ENCODE results near the gene CSNK1A1. TPM values are rescaled to one million over a fixed set of nuclear protein-coding genes. Genes with fewer than 3 reads are reported as not detected.

The CSNK1A1 gene
- polyA plus RNA-seq, 1 donor from 2014 or later, result 217 TPM

- Histone ChIP-seq H2AFZ (ENCODE audit: low read depth, low read length) (peak overlapping the region; percentile 61), H3K36me3 (ENCODE audit: insufficient read depth, low read length) (peaks cover 9% of the 10 kb centered on the region), H3K79me2 (replicated peaks; ENCODE audit: insufficient read depth, low read length) (peaks cover 58% of the 10 kb centered on the region), H3K9me2 (ENCODE audit: insufficient read depth, low read length) (no peaks in the 10 kb centered on the region), H4K20me1 (ENCODE audit: insufficient read depth) (no peaks in the 10 kb centered on the region), H3F3A (ENCODE audit: insufficient read depth, low read length, poor library complexity, severe bottlenecking) (peaks cover 4% of the 10 kb centered on the region), H3K27me3 (ENCODE audit: insufficient read depth, low read depth, low read length) (no peaks in the 10 kb centered on the region), H3K9ac (ENCODE audit: low read length) (peak overlapping the region; percentile 100), H3K4me3 (ENCODE audit: low read length) (peak overlapping the region; percentile 99), H3K4me2 (ENCODE audit: low read length) (peak overlapping the region; percentile 70), H3K27ac (ENCODE audit: low read length) (peak overlapping the region; percentile 99), H3K9me3 (ENCODE audit: low read length) (no peaks in the 10 kb centered on the region)
- no peak for TF ChIP-seq EZH2 (IDR thresholded peaks at IDR 0.05; ENCODE audit: borderline replicate concordance, insufficient read depth, low read length, poor library complexity, severe bottlenecking)
- TF ChIP-seq TAF1 (IDR thresholded peaks at IDR 0.05; ENCODE audit: low read depth), result no peak
- no peak for TF ChIP-seq CTCF (IDR thresholded peaks at IDR 0.05; ENCODE audit: poor library complexity, severe bottlenecking)
- TF ChIP-seq EP300 (conservative IDR thresholded peaks at IDR 0.05; ENCODE audit: poor library complexity, severe bottlenecking), result no peak
- TF ChIP-seq REST (IDR thresholded peaks at IDR 0.05; ENCODE audit: borderline replicate concordance), result no peak
- no peak for TF ChIP-seq SMC3 (conservative IDR thresholded peaks at IDR 0.05; ENCODE audit: poor library complexity)
- no peak for TF ChIP-seq MXI1 (conservative IDR thresholded peaks at IDR 0.05; ENCODE audit: poor library complexity, severe bottlenecking)
- no peak for TF ChIP-seq POLR2AphosphoS5 (IDR thresholded peaks at IDR 0.05)
- no peak for TF ChIP-seq RAD21 (conservative IDR thresholded peaks at IDR 0.05)
These were observed 1.0 kb downstream of the CSNK1A1 start for GRCh38 chr5:149550268-149550583.

GRCh38 chr5:149549461-149550267 lies 1.6 kb downstream of the CSNK1A1 start:
- peak overlapping the region; percentile 99 for H3K4me3 ChIP-seq (ENCODE audit: low read length)
- H3K4me2 ChIP-seq (ENCODE audit: low read length), result peak overlapping the region; percentile 70
- peaks cover 63% of the 10 kb centered on the region for H3K79me2 ChIP-seq (replicated peaks; ENCODE audit: insufficient read depth, low read length)
- no peaks in the 10 kb centered on the region for H3K9me2 ChIP-seq (ENCODE audit: insufficient read depth, low read length)
- no peaks in the 10 kb centered on the region for H3K27me3 ChIP-seq (ENCODE audit: insufficient read depth, low read depth, low read length)
- peak overlapping the region; percentile 61 for H2AFZ ChIP-seq (ENCODE audit: low read depth, low read length)
- peaks cover 9% of the 10 kb centered on the region for H3K36me3 ChIP-seq (ENCODE audit: insufficient read depth, low read length)
- no peaks in the 10 kb centered on the region for H4K20me1 ChIP-seq (ENCODE audit: insufficient read depth)
- peak overlapping the region; percentile 99 for H3K27ac ChIP-seq (ENCODE audit: low read length)
- H3K9ac ChIP-seq (ENCODE audit: low read length), result peak overlapping the region; percentile 100
- H3F3A ChIP-seq (ENCODE audit: insufficient read depth, low read length, poor library complexity, severe bottlenecking), result peaks cover 4% of the 10 kb centered on the region
- TF ChIP-seq REST (IDR thresholded peaks at IDR 0.05; ENCODE audit: borderline replicate concordance) (peak; percentile 83), MXI1 (conservative IDR thresholded peaks at IDR 0.05; ENCODE audit: poor library complexity, severe bottlenecking) (peak; percentile 48), EZH2 (IDR thresholded peaks at IDR 0.05; ENCODE audit: borderline replicate concordance, insufficient read depth, low read length, poor library complexity, severe bottlenecking) (no peak), CTCF (IDR thresholded peaks at IDR 0.05; ENCODE audit: poor library complexity, severe bottlenecking) (peak; percentile 44), TAF1 (IDR thresholded peaks at IDR 0.05; ENCODE audit: low read depth) (peak; percentile 97), EP300 (conservative IDR thresholded peaks at IDR 0.05; ENCODE audit: poor library complexity, severe bottlenecking) (no peak), POLR2AphosphoS5 (IDR thresholded peaks at IDR 0.05) (peak; percentile 72), SMC3 (conservative IDR thresholded peaks at IDR 0.05; ENCODE audit: poor library complexity) (no peak), RAD21 (conservative IDR thresholded peaks at IDR 0.05) (no peak)
- no peaks in the 10 kb centered on the region for H3K9me3 ChIP-seq (ENCODE audit: low read length)
